ENCODE data around the gene TMEM163. TPM values are rescaled to one million over a fixed set of nuclear protein-coding genes. Genes with fewer than 3 reads are reported as not detected.

TMEM163 gene
- polyA plus RNA-seq, 1 donor from 2014 or later: 3.5 TPM

GRCh38 chr2:134662751-134663150 lies 56.0 kb downstream of the TMEM163 start:
- no peaks in the 10 kb centered on the region for H3K9me2 ChIP-seq (ENCODE audit: insufficient read depth, low read length)
- H3K9me3 ChIP-seq (ENCODE audit: low read length): no peaks in the 10 kb centered on the region
- TF ChIP-seq TAF1 (IDR thresholded peaks at IDR 0.05; ENCODE audit: low read depth): no peak
- TF ChIP-seq EZH2 (IDR thresholded peaks at IDR 0.05; ENCODE audit: borderline replicate concordance, insufficient read depth, low read length, poor library complexity, severe bottlenecking): no peak
- no peak for TF ChIP-seq SMC3 (conservative IDR thresholded peaks at IDR 0.05; ENCODE audit: poor library complexity)
- no peak for TF ChIP-seq MXI1 (conservative IDR thresholded peaks at IDR 0.05; ENCODE audit: poor library complexity, severe bottlenecking)
- H3K27me3 ChIP-seq (ENCODE audit: insufficient read depth, low read depth, low read length): no peaks in the 10 kb centered on the region
- no peaks in the 10 kb centered on the region for H3F3A ChIP-seq (ENCODE audit: insufficient read depth, low read length, poor library complexity, severe bottlenecking)
- no peak overlapping the region for H3K9ac ChIP-seq (ENCODE audit: low read length)
- no peak overlapping the region for H2AFZ ChIP-seq (ENCODE audit: low read depth, low read length)
- H3K36me3 ChIP-seq (ENCODE audit: insufficient read depth, low read length): no peaks in the 10 kb centered on the region
- no peaks in the 10 kb centered on the region for H3K79me2 ChIP-seq (replicated peaks; ENCODE audit: insufficient read depth, low read length)
- no peak overlapping the region for H3K27ac ChIP-seq (ENCODE audit: low read length)
- H3K4me2 ChIP-seq (ENCODE audit: low read length): no peak overlapping the region
- no peak overlapping the region for H3K4me3 ChIP-seq (ENCODE audit: low read length)
- H4K20me1 ChIP-seq (ENCODE audit: insufficient read depth): no peaks in the 10 kb centered on the region

- no peak overlapping the region for H3K27ac ChIP-seq (ENCODE audit: low read length)
- H3K9me2 ChIP-seq (ENCODE audit: insufficient read depth, low read length): no peaks in the 10 kb centered on the region
- no peaks in the 10 kb centered on the region for H3K79me2 ChIP-seq (replicated peaks; ENCODE audit: insufficient read depth, low read length)
- no peaks in the 10 kb centered on the region for H3K36me3 ChIP-seq (ENCODE audit: insufficient read depth, low read length)
- H3K4me2 ChIP-seq (ENCODE audit: low read length): no peak overlapping the region
- H3K9me3 ChIP-seq (ENCODE audit: low read length): no peaks in the 10 kb centered on the region
- H3K27me3 ChIP-seq (ENCODE audit: insufficient read depth, low read depth, low read length): no peaks in the 10 kb centered on the region
- no peaks in the 10 kb centered on the region for H3F3A ChIP-seq (ENCODE audit: insufficient read depth, low read length, poor library complexity, severe bottlenecking)
- H2AFZ ChIP-seq (ENCODE audit: low read depth, low read length): no peak overlapping the region
- no peaks in the 10 kb centered on the region for H4K20me1 ChIP-seq (ENCODE audit: insufficient read depth)
- no peak overlapping the region for H3K4me3 ChIP-seq (ENCODE audit: low read length)
- H3K9ac ChIP-seq (ENCODE audit: low read length): no peak overlapping the region
- TF ChIP-seq CTCF (IDR thresholded peaks at IDR 0.05; ENCODE audit: poor library complexity, severe bottlenecking): no peak
- TF ChIP-seq EP300 (conservative IDR thresholded peaks at IDR 0.05; ENCODE audit: poor library complexity, severe bottlenecking): no peak
- no peak for TF ChIP-seq RAD21 (conservative IDR thresholded peaks at IDR 0.05)
- no peak for TF ChIP-seq POLR2AphosphoS5 (IDR thresholded peaks at IDR 0.05)
- TF ChIP-seq REST (IDR thresholded peaks at IDR 0.05; ENCODE audit: borderline replicate concordance): no peak
- TF ChIP-seq MXI1 (conservative IDR thresholded peaks at IDR 0.05; ENCODE audit: poor library complexity, severe bottlenecking): no peak
- TF ChIP-seq SMC3 (conservative IDR thresholded peaks at IDR 0.05; ENCODE audit: poor library complexity): no peak
- no peak for TF ChIP-seq TAF1 (IDR thresholded peaks at IDR 0.05; ENCODE audit: low read depth)
- no peak for TF ChIP-seq EZH2 (IDR thresholded peaks at IDR 0.05; ENCODE audit: borderline replicate concordance, insufficient read depth, low read length, poor library complexity, severe bottlenecking)
Measured at GRCh38 chr2:134660626-134661402, 58.0 kb downstream of the TMEM163 start.
